K562 (cell line): ENCODE measurements around the gene PPP3CA. TPM values are rescaled to one million over a fixed set of nuclear protein-coding genes. Genes with fewer than 3 reads are reported as not detected.

ENCODE experiments used
- ATAC-seq: fragments of 200-7000 bp; cut with Tn5 transposase; 3 replicates; pipeline ENCODE4 v1.9.1; 2020; ENCODE audit warnings: moderate library complexity
- BruUV-seq: library from RNA; stranded (reverse); fragments of 400-500 nt; replicated peaks from 2 replicates; lab custom pipeline; 2021; lab: Mats Ljungman, UMichigan
- CTCF ChIA-PET: fragments of 300-600 bp; formaldehyde crosslinking; extraction: SDS; loops from one replicate; lab custom pipeline; 2021; ENCODE audit warnings: low intra/inter-chr PET ratio; lab: Yijun Ruan, JAX
- POLR2A ChIA-PET: fragments of 300-600, 350-650 bp; sonication (Branson Sonifier 250); formaldehyde crosslinking; extraction: SDS; loops from one replicate; lab custom pipeline; 2021; ENCODE audit warnings: antibody characterized with exemption, inconsistent platforms; lab: Yijun Ruan, JAX
- DNase-seq, 4 experiments: peaks; one replicate each; pipeline versions ENCODE4 v3.0.0 to v3.0.0-alpha.2; 2011 to 2018; ENCODE audit warnings: low spot score in 3 of 4, mixed read lengths in 3 of 4; ENCODE audit errors: extremely low read depth in 1 of 4
- FAIRE-seq: peaks from 2 replicates; lab custom pipeline; 2011; peaks lifted over from hg19 to GRCh38; lab: Jason Lieb, UNC
- H2AFZ ChIP-seq: 2 replicates; pipeline ENCODE4 v1.6.0; 2011; ENCODE audit warnings: low read depth, low read length, control low read depth, inconsistent platforms
- H3K27ac ChIP-seq: fragments of 200-600 bp; 3 replicates; pipeline ENCODE4 v1.8.0; 2011; ENCODE audit warnings: low read depth, mild to moderate bottlenecking, control low read depth, inconsistent platforms, low read length, moderate library complexity, mixed read lengths; ENCODE audit errors: extremely low read depth
- H3K27me3 ChIP-seq, 2 experiments: fragments of 300-600 bp in 1 of 2; 2 replicates in 1 of 2; 3 replicates in 1 of 2; pipeline versions ENCODE4 v1.6.0 to v1.8.0; 2011; ENCODE audit warnings: inconsistent platforms in 2 of 2, low read length in 2 of 2, mild to moderate bottlenecking in 1 of 2, mixed read lengths in 1 of 2, moderate library complexity in 1 of 2; ENCODE audit not compliant: control insufficient read depth in 2 of 2, insufficient read depth in 2 of 2
- H3K36me3 ChIP-seq: fragments of 300-600 bp; 3 replicates; pipeline ENCODE4 v1.8.0; 2011; ENCODE audit warnings: mild to moderate bottlenecking, low read length, inconsistent platforms; ENCODE audit not compliant: control insufficient read depth, insufficient read depth
- H3K4me1 ChIP-seq, 2 experiments: fragments of 200-600 bp in 1 of 2; replicated peaks in 1 of 2; 2 replicates in 1 of 2; 3 replicates in 1 of 2; pipeline versions ENCODE4 v1.5.1 to v1.8.0; 2011; ENCODE audit warnings: inconsistent platforms in 2 of 2, low read length in 2 of 2, mild to moderate bottlenecking in 1 of 2, mixed read lengths in 1 of 2, moderate library complexity in 1 of 2; ENCODE audit not compliant: control insufficient read depth in 2 of 2, insufficient read depth in 2 of 2
- H3K4me2 ChIP-seq: 2 replicates; pipeline ENCODE4 v1.6.1; 2011; ENCODE audit warnings: low read length, control low read depth, inconsistent platforms, mixed read lengths; ENCODE audit not compliant: insufficient read depth
- H3K4me3 ChIP-seq: fragments of 200-600 bp; sonication (generic), shearing (Covaris generic); 2 replicates; pipeline ENCODE4 v1.5.1; 2016; ENCODE audit warnings: control low read depth, inconsistent platforms
- H3K79me2 ChIP-seq: fragments of 200-600 bp; 3 replicates; pipeline ENCODE4 v1.8.0; 2011; ENCODE audit warnings: low read length, inconsistent platforms; ENCODE audit not compliant: control insufficient read depth, insufficient read depth
- H3K9ac ChIP-seq, 2 experiments: 2 replicates each; pipeline versions ENCODE4 v1.6.0 to v1.6.1; 2011; ENCODE audit warnings: low read depth in 2 of 2, low read length in 2 of 2, control low read depth in 1 of 2, inconsistent platforms in 1 of 2, mild to moderate bottlenecking in 1 of 2, mixed read lengths in 1 of 2; ENCODE audit not compliant: insufficient read depth in 1 of 2
- H3K9me1 ChIP-seq: one replicate; pipeline ENCODE4 v1.6.0; 2011; ENCODE audit warnings: inconsistent platforms, mild to moderate bottlenecking, low read length, moderate library complexity; ENCODE audit not compliant: control insufficient read depth, insufficient read depth
- H3K9me3 ChIP-seq: replicated peaks from 2 replicates; pipeline ENCODE4 v1.5.1; 2011; ENCODE audit warnings: low read depth, low read length, inconsistent platforms; ENCODE audit not compliant: control insufficient read depth, insufficient read depth
- H4K20me1 ChIP-seq: replicated peaks from 2 replicates; pipeline ENCODE4 v1.6.1; 2011; ENCODE audit warnings: low read length, inconsistent platforms, mixed read lengths; ENCODE audit not compliant: control insufficient read depth, insufficient read depth
- BDP1 ChIP-seq: IDR thresholded peaks from 3 replicates; pipeline ENCODE4 v1.6.1; 2011; ENCODE audit not compliant: insufficient read length, insufficient read depth
- ERF ChIP-seq: fragments of 450-650 bp; formaldehyde crosslinking; IDR thresholded peaks from 2 replicates; pipeline ENCODE4 v1.4.0; 2020; ENCODE audit warnings: mild to moderate bottlenecking, mixed read lengths
- GTF2E2 ChIP-seq: fragments of 200-800 bp; sonication (Bioruptor generic); IDR thresholded peaks from 2 replicates; pipeline ENCODE4 v1.6.1; 2016; ENCODE audit warnings: missing genetic modification characterization, missing compliant biosample characterization
- GTF2F1 ChIP-seq: IDR thresholded peaks from 2 replicates; pipeline ENCODE4 v1.6.1; 2011; ENCODE audit warnings: low read depth, low read length, improper control_type of control experiment
- PATZ1 ChIP-seq: fragments of 250-450 bp; sonication (Bioruptor Pico); IDR thresholded peaks from 2 replicates; pipeline ENCODE4 v1.5.0; 2020; ENCODE audit warnings: mild to moderate bottlenecking, borderline replicate concordance
- RERE ChIP-seq: sonication (generic); formaldehyde crosslinking; IDR thresholded peaks from 2 replicates; pipeline ENCODE4 v1.8.0; 2023; ENCODE audit warnings: missing genetic modification reagents, mild to moderate bottlenecking, borderline replicate concordance
- ZBTB7A ChIP-seq: IDR thresholded peaks from 2 replicates; pipeline ENCODE4 v1.6.1; 2011; ENCODE audit warnings: low read depth, mild to moderate bottlenecking, low read length, moderate library complexity, borderline replicate concordance; ENCODE audit not compliant: control insufficient read depth
- ZFPM2 ChIP-seq: fragments of 250-450 bp; sonication (Bioruptor Pico); IDR thresholded peaks from 2 replicates; pipeline ENCODE4 v1.5.1; 2022; ENCODE audit warnings: mild to moderate bottlenecking
- ZKSCAN1 ChIP-seq: fragments of 150-350 bp; IDR thresholded peaks from 2 replicates; pipeline ENCODE4 v1.6.1; 2016; ENCODE audit warnings: low read depth, low read length
- ZNF143 ChIP-seq: sonication (generic); formaldehyde crosslinking; IDR thresholded peaks from 2 replicates; pipeline ENCODE4 v1.9.0; 2022; ENCODE audit warnings: mild to moderate bottlenecking, missing genetic modification reagents
- ZNF316 ChIP-seq: fragments of 450-650 bp; IDR thresholded peaks from 2 replicates; pipeline ENCODE4 v1.6.1; 2016
- in situ Hi-C: fragments of 300-500 bp; cut with MboI; formaldehyde crosslinking; loops from 4 replicates; pipeline ENCODE4 v1.15.0; 2018; ENCODE audit warnings: inconsistent platforms, mixed read lengths
- intact Hi-C: fragments of 100-400 bp; cut with micrococcal nuclease; formaldehyde crosslinking; loops from 2 replicates; pipeline ENCODE4 v1.14.2; 2022
- polyA plus RNA-seq, 8 experiments: library from polyadenylated mRNA; depleted of rRNA in 4 of 8; stranded (reverse) in 5 of 8; unstranded in 3 of 8; fragments of >200 nt; fragmentation: Nextera tagmentation in 2 of 8; fragmentation: Illumina TruSeq in 1 of 8; extraction: Ambion mirVana in 2 of 8; extraction: Trizol in 1 of 8; gene quantifications; 2 replicates each; pipeline versions ENCODE4 v1.2.1 to v1.2.3, GENCODE V29; 2011 to 2014; ENCODE audit warnings: inconsistent platforms in 1 of 8, missing spikeins in 1 of 8
- total RNA-seq, 7 experiments: library from RNA; depleted of rRNA in 6 of 7; stranded (reverse); fragments of >200 nt in 6 of 7; fragmentation: Illumina TruSeq in 2 of 7; extraction: Trizol in 2 of 7; gene quantifications; 2 replicates each; pipeline versions ENCODE4 v1.2.1 to v1.2.3, GENCODE V29; 2011 to 2021; ENCODE audit warnings: low replicate concordance in 1 of 7

PPP3CA gene
- total and polyA plus RNA-seq, 9 of the 15 experiments (the other 6 are each of a cell fraction or from before 2014, with no cell fraction given), result 0.94 to 3.2 (median 1.6) TPM

DNA sequence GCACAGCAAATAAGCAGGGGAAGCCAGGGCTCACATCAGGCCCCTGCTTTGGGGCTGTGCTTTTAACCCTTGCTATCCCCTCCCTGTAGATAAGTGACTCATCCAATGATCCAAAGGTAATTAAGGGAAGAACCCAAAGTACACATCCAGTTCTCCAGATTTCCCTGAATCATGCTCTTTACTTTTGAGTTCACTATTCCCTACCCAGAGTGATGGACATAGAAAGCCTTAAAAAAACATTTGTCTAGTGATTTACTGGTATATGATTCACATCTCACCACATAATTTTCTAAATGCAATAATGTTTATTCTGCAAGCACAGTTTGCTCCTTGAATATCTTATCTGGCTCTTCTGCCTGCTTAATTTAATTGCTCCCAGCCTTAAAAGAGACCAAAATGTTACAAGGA is 136.2 kb downstream of the PPP3CA start:
- no peaks in the 10 kb centered on the region for H3K36me3 ChIP-seq
- H3K27ac ChIP-seq, result no peak overlapping the region
- POLR2A ChIA-PET, result no interaction called here
- no peaks in the 10 kb centered on the region for H3K79me2 ChIP-seq
- no peaks in the 10 kb centered on the region for H4K20me1 ChIP-seq
- no peak for FAIRE-seq
- no peak for TF ChIP-seq PATZ1 (CRISPR knock-in tag)
- TF ChIP-seq RERE (CRISPR knock-in tag), result no peak
- no peak for TF ChIP-seq ZKSCAN1
- no peak for TF ChIP-seq ZNF316
- no peak for TF ChIP-seq ZFPM2 (CRISPR knock-in tag)
- TF ChIP-seq ZBTB7A, result no peak
- no peak for TF ChIP-seq ZNF143 (CRISPR knock-in tag)
- no peak for TF ChIP-seq BDP1
- no peak for TF ChIP-seq GTF2F1
- no peak for TF ChIP-seq GTF2E2 (tag)
- no peak for TF ChIP-seq ERF (CRISPR knock-in tag)
- TF ChIP-seq, all 486 proteins: peak for 0
- no TSS peak for BruUV-seq
- no peaks in the 10 kb centered on the region for H3K9me1 ChIP-seq
- H2AFZ ChIP-seq, result no peak overlapping the region
- no peaks in the 10 kb centered on the region for H3K4me1 ChIP-seq
- no peak overlapping the region for H3K4me2 ChIP-seq
- no peak overlapping the region for H3K9ac ChIP-seq
- intact Hi-C loops, result no loop called here
- no peak overlapping the region for H3K4me3 ChIP-seq
- CTCF ChIA-PET, result no interaction called here
- in situ Hi-C loops, result no loop called here
- ATAC-seq (no peak), DNase-seq (no peak)
- H3K9me3 ChIP-seq, result no peaks in the 10 kb centered on the region
- H3K27me3 ChIP-seq, result no peaks in the 10 kb centered on the region
